OCI-LY3 (cell line): ENCODE data around the gene EIPR1.

Experiments
- CTCF ChIP-seq: fragments of 200-600, 300-600 bp; sonication (generic); IDR thresholded peaks from 2 replicates; pipeline ENCODE4 v1.5.1; 2014; ENCODE audit warnings: antibody characterized with exemption, low read length, low read depth
- EZH2phosphoT487 ChIP-seq: fragments of 200-600 bp; shearing (Covaris generic); IDR thresholded peaks from 2 replicates; pipeline ENCODE4 v1.6.1; 2018; ENCODE audit warnings: antibody characterized with exemption, mixed run types, low read depth

- TF ChIP-seq CTCF: no peak
- no peak for TF ChIP-seq EZH2phosphoT487
Measured at GRCh38 chr2:3354986-3355385, 22.6 kb downstream of the EIPR1 start.
